GM19468 (cell line): Measurements from ENCODE around the gene ANKRD55.
A peak's percentile ranks its signal among the peaks of the same experiment; 100 is the strongest.
"Not testable (repeated sequence)": the region's sequence is repeated elsewhere in the genome, so short reads cannot be mapped to it uniquely, and the experiment has no call there.

Experiments used
- ATAC-seq: cut with Tn5 transposase; IDR thresholded peaks from one replicate; pipeline ENCODE4 v1.9.1; 2021; ENCODE audit warnings: mild to moderate bottlenecking, moderate library complexity, moderate number of reproducible peaks; ENCODE audit not compliant: unreplicated experiment; ENCODE audit errors: extremely low read depth

The ANKRD55 gene

GRCh38 chr5:56233230-56233629, at the start of gene ANKRD55:
TSS of gene ANKRD55 (minus strand) at chr5:56233330. CDS start at chr5:56232913, 417 bp downstream.
- ATAC-seq, result no peak

GRCh38 chr5:56282216-56282615, 49.1 kb upstream of the ANKRD55 start:
- ATAC-seq, result no peak

GRCh38 chr5:56281489-56282165, 48.5 kb upstream of the ANKRD55 start:
- no peak for ATAC-seq

GRCh38 chr5:56279979-56280378, 46.8 kb upstream of the ANKRD55 start:
- no peak for ATAC-seq

- ATAC-seq, result no peak
Measured at GRCh38 chr5:56279291-56279690, 46.2 kb upstream of the ANKRD55 start.

- ATAC-seq, result no peak
Measured at GRCh38 chr5:56278335-56278753, 45.2 kb upstream of the ANKRD55 start.

- ATAC-seq, result no peak
Measured at GRCh38 chr5:56277573-56277972, 44.4 kb upstream of the ANKRD55 start.

- ATAC-seq, result no peak
Measured at GRCh38 chr5:56273376-56273955, 40.3 kb upstream of the ANKRD55 start.

- ATAC-seq, result no peak
Measured at GRCh38 chr5:56272765-56273164, 39.6 kb upstream of the ANKRD55 start.

GRCh38 chr5:56270568-56271392, 37.6 kb upstream of the ANKRD55 start:
- peak; percentile 59 for ATAC-seq

- no peak for ATAC-seq
Measured at GRCh38 chr5:56270058-56270457, 36.9 kb upstream of the ANKRD55 start.

- ATAC-seq, result no peak
Measured at GRCh38 chr5:56269216-56269927, 36.2 kb upstream of the ANKRD55 start.

- not testable (repeated sequence) for ATAC-seq
Measured at GRCh38 chr5:56268707-56269106, 35.6 kb upstream of the ANKRD55 start.

- no peak for ATAC-seq
Measured at GRCh38 chr5:56267856-56268255, 34.7 kb upstream of the ANKRD55 start.

- ATAC-seq, result no peak
Measured at GRCh38 chr5:56264417-56265025, 31.4 kb upstream of the ANKRD55 start.

- ATAC-seq, result no peak
Measured at GRCh38 chr5:56262279-56262678, 29.1 kb upstream of the ANKRD55 start.

- ATAC-seq, result peak; percentile 46
Measured at GRCh38 chr5:56259002-56259511, 25.9 kb upstream of the ANKRD55 start.

- not testable (repeated sequence) for ATAC-seq
Measured at GRCh38 chr5:56257763-56258529, 24.8 kb upstream of the ANKRD55 start.

- no peak for ATAC-seq
Measured at GRCh38 chr5:56257010-56257409, 23.9 kb upstream of the ANKRD55 start.
